Measurements from ENCODE around the gene MT4.

Gene MT4

DNA sequence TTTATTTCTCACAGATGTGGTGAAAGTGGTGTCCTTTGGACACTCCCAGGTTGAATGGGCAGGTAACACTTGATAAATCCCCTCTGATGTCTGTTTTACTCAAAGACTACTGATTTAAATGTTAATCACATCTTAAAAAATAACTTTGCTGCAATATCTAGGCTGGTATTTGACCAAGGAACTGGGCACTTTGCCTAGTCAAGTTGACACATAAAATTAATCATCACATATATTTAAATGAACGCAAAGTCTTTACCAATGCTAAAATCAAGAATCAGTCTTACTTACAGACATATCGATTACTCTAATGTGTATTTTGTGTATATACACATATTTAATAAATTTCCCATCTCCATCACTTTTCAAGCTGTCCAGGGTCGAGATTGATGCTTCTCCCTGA, 50.5 kb downstream of the MT4 start:
- Histone ChIP-seq H3K9me3 (no peaks in the 10 kb centered on the region), H3K4me3 (ENCODE audit: low read depth, low read length) (no peak overlapping the region), H3K36me3 (no peaks in the 10 kb centered on the region), H3K27me3 (no peaks in the 10 kb centered on the region), H3K4me1 (no peaks in the 10 kb centered on the region)
- no peak for DNase-seq
- TF ChIP-seq, protein P1, sequence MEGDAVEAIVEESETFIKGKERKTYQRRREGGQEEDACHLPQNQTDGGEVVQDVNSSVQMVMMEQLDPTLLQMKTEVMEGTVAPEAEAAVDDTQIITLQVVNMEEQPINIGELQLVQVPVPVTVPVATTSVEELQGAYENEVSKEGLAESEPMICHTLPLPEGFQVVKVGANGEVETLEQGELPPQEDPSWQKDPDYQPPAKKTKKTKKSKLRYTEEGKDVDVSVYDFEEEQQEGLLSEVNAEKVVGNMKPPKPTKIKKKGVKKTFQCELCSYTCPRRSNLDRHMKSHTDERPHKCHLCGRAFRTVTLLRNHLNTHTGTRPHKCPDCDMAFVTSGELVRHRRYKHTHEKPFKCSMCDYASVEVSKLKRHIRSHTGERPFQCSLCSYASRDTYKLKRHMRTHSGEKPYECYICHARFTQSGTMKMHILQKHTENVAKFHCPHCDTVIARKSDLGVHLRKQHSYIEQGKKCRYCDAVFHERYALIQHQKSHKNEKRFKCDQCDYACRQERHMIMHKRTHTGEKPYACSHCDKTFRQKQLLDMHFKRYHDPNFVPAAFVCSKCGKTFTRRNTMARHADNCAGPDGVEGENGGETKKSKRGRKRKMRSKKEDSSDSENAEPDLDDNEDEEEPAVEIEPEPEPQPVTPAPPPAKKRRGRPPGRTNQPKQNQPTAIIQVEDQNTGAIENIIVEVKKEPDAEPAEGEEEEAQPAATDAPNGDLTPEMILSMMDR (IDR thresholded peaks at IDR 0.05; ENCODE audit: low read depth, low read length), result no peak

GRCh38 chr16:56616608-56617211, 51.8 kb downstream of the MT4 start:
- DNase-seq, result no peak
- H3K27me3 ChIP-seq, result no peaks in the 10 kb centered on the region
- no peak overlapping the region for H3K4me3 ChIP-seq (ENCODE audit: low read depth, low read length)

GRCh38 chr16:56617212-56618085, 52.6 kb downstream of the MT4 start:
- Histone ChIP-seq H3K4me3 (ENCODE audit: low read depth, low read length) (no peak overlapping the region), H3K36me3 (no peaks in the 10 kb centered on the region), H3K4me1 (no peaks in the 10 kb centered on the region), H3K9me3 (no peaks in the 10 kb centered on the region), H3K27me3 (no peaks in the 10 kb centered on the region)
- DNase-seq, result no peak
- TF ChIP-seq, protein P1 (IDR thresholded peaks at IDR 0.05; ENCODE audit: low read depth, low read length), result no peak

More at GRCh38 chr16:56616608-56617211, 51.8 kb downstream of the MT4 start:
- TF ChIP-seq, protein P1 (IDR thresholded peaks at IDR 0.05; ENCODE audit: low read depth, low read length), result no peak
- Histone ChIP-seq H3K36me3 (no peaks in the 10 kb centered on the region), H3K4me1 (no peaks in the 10 kb centered on the region), H3K9me3 (no peaks in the 10 kb centered on the region)

DNA sequence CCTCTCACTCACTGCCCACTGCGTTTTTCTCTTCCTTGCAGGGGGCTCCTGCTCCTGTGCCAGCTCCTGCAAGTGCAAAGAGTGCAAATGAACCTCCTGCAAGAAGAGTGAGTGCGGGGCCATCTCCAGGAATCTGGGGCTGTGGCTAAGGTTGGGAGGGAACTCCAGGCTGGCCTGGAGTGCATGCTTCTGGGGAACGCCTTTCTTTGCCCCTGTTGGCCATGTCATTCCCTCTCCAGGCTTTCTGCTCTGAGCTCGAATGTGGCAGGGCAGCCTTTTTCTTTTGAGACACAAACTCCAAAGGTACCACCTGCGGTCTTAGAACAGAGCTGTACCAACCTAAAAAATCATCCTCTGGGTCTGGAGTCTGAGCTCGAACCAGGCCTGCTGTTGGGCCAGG, 53.3 kb downstream of the MT4 start:
- no peaks in the 10 kb centered on the region for H3K27me3 ChIP-seq

More for the DNA sequence above, 53.3 kb downstream of the MT4 start:
- DNase-seq, result no peak
- no peaks in the 10 kb centered on the region for H3K9me3 ChIP-seq
- H3K4me1 ChIP-seq, result no peaks in the 10 kb centered on the region
- no peak overlapping the region for H3K4me3 ChIP-seq (ENCODE audit: low read depth, low read length)
- no peaks in the 10 kb centered on the region for H3K36me3 ChIP-seq
- TF ChIP-seq, protein P1 (IDR thresholded peaks at IDR 0.05; ENCODE audit: low read depth, low read length), result no peak

Measured in BE2C (cell line).